ENCODE results near the gene SLC26A9. TPM values are rescaled to one million over a fixed set of nuclear protein-coding genes. Genes with fewer than 3 reads are reported as not detected.

The SLC26A9 gene, protein sequence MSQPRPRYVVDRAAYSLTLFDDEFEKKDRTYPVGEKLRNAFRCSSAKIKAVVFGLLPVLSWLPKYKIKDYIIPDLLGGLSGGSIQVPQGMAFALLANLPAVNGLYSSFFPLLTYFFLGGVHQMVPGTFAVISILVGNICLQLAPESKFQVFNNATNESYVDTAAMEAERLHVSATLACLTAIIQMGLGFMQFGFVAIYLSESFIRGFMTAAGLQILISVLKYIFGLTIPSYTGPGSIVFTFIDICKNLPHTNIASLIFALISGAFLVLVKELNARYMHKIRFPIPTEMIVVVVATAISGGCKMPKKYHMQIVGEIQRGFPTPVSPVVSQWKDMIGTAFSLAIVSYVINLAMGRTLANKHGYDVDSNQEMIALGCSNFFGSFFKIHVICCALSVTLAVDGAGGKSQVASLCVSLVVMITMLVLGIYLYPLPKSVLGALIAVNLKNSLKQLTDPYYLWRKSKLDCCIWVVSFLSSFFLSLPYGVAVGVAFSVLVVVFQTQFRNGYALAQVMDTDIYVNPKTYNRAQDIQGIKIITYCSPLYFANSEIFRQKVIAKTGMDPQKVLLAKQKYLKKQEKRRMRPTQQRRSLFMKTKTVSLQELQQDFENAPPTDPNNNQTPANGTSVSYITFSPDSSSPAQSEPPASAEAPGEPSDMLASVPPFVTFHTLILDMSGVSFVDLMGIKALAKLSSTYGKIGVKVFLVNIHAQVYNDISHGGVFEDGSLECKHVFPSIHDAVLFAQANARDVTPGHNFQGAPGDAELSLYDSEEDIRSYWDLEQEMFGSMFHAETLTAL
- not detected in 3 replicates for total RNA-seq
- long read RNA-seq = 0 reads

- Mint-ChIP-seq H3K36me3 (ENCODE audit: low read depth) (no peaks in the 10 kb centered on the region), H3K9me3 (ENCODE audit: low read depth) (no peaks in the 10 kb centered on the region), H3K4me1 (ENCODE audit: low read depth) (no peaks in the 10 kb centered on the region), H3K27me3 (ENCODE audit: low read depth) (peaks cover 52% of the 10 kb centered on the region), H3K27ac (ENCODE audit: unreplicated experiment) (no peak within 1 kb of the TSS), H3K4me3 (ENCODE audit: unreplicated experiment) (no peak within 1 kb of the TSS)
- TF ChIP-seq, protein P1, sequence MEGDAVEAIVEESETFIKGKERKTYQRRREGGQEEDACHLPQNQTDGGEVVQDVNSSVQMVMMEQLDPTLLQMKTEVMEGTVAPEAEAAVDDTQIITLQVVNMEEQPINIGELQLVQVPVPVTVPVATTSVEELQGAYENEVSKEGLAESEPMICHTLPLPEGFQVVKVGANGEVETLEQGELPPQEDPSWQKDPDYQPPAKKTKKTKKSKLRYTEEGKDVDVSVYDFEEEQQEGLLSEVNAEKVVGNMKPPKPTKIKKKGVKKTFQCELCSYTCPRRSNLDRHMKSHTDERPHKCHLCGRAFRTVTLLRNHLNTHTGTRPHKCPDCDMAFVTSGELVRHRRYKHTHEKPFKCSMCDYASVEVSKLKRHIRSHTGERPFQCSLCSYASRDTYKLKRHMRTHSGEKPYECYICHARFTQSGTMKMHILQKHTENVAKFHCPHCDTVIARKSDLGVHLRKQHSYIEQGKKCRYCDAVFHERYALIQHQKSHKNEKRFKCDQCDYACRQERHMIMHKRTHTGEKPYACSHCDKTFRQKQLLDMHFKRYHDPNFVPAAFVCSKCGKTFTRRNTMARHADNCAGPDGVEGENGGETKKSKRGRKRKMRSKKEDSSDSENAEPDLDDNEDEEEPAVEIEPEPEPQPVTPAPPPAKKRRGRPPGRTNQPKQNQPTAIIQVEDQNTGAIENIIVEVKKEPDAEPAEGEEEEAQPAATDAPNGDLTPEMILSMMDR (IDR thresholded peaks at IDR 0.05) = no peak
- no peak for DNase-seq (ENCODE audit: low spot score)
These were observed at the start of gene SLC26A9 for GRCh38 chr1:205943245-205943644. Gene SLC26A9 (minus strand): TSS chr1:205943456. CDS start chr1:205935820, 7,636 bp downstream.

DNA sequence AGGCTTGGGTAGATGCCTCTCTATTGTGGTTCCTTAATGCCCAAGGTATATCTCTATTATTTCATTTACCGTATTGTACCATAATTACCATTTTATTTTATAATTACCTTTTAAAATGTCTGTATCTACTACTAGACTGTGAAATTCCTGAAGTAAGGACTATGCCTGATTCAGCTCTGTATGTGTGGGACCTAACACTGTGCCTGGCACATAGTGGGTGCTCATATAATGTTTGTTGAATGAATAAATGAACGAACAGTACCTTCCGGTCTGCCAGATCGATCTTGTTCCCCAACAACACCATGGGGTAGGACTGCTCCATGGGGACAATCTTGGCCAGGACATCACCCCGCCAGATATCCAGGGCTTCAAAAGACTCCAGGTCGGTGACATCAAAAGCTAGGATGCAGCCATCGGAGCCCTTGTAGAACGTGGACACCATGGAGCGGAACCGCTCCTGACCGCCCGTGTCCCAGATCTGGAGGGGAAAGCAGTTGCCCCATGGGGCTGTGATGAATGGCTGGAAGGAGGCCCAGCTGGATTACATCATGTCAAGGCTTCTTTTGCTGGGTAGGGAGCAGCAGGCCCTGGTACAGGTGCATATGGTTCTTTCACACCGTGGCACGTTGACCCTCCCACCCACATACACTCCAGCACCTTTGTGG is 49.1 kb upstream of the SLC26A9 start:
- Mint-ChIP-seq H3K27ac (ENCODE audit: unreplicated experiment) (no peak overlapping the region), H3K36me3 (ENCODE audit: low read depth) (peaks cover 29% of the 10 kb centered on the region), H3K9me3 (ENCODE audit: low read depth) (no peaks in the 10 kb centered on the region), H3K27me3 (ENCODE audit: low read depth) (no peaks in the 10 kb centered on the region), H3K4me3 (ENCODE audit: unreplicated experiment) (no peak overlapping the region), H3K4me1 (ENCODE audit: low read depth) (peaks cover 7% of the 10 kb centered on the region)
- no peak for DNase-seq (ENCODE audit: low spot score)
- TF ChIP-seq, protein P1 (IDR thresholded peaks at IDR 0.05) = no peak

GRCh38 chr1:205991237-205991636 is 48.0 kb upstream of the SLC26A9 start:
- Mint-ChIP-seq H3K36me3 (ENCODE audit: low read depth) (peaks cover 27% of the 10 kb centered on the region), H3K4me1 (ENCODE audit: low read depth) (peaks cover 18% of the 10 kb centered on the region), H3K4me3 (ENCODE audit: unreplicated experiment) (no peak overlapping the region)

GRCh38 chr1:205990226-205990625 is 47.0 kb upstream of the SLC26A9 start:
- Mint-ChIP-seq H3K9me3 (ENCODE audit: low read depth) (no peaks in the 10 kb centered on the region), H3K27me3 (ENCODE audit: low read depth) (no peaks in the 10 kb centered on the region), H3K4me1 (ENCODE audit: low read depth) (peaks cover 20% of the 10 kb centered on the region), H3K4me3 (ENCODE audit: unreplicated experiment) (no peak overlapping the region), H3K27ac (ENCODE audit: unreplicated experiment) (no peak overlapping the region), H3K36me3 (ENCODE audit: low read depth) (peaks cover 27% of the 10 kb centered on the region)
- DNase-seq (ENCODE audit: low spot score) = no peak
- TF ChIP-seq, protein P1 (IDR thresholded peaks at IDR 0.05) = no peak

More at GRCh38 chr1:205991237-205991636, 48.0 kb upstream of the SLC26A9 start:
- no peak for DNase-seq (ENCODE audit: low spot score)
- Mint-ChIP-seq H3K27ac (ENCODE audit: unreplicated experiment) (no peak overlapping the region), H3K9me3 (ENCODE audit: low read depth) (no peaks in the 10 kb centered on the region), H3K27me3 (ENCODE audit: low read depth) (no peaks in the 10 kb centered on the region)
- TF ChIP-seq, protein P1 (IDR thresholded peaks at IDR 0.05) = no peak

DNA sequence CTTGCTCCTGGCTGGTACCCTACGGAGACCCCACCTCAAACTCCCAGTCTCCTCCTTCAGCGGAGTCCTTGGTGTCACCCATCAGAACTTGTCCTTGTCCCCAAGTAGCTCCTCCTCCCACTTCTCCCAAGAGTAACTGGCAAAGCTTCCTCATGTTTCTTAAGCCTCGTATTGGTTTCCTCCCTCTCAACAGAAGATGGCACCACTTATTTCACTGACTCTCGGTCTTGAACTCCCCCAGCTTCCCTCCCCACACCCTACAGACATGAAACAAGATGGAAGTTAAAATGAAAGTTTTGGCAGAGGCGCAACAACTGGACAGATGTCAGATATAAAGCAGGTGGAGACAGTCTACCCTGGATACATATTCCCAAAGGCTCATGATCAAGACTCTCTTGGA is 46.5 kb upstream of the SLC26A9 start:
- Mint-ChIP-seq H3K9me3 (ENCODE audit: low read depth) (no peaks in the 10 kb centered on the region), H3K27ac (ENCODE audit: unreplicated experiment) (no peak overlapping the region), H3K36me3 (ENCODE audit: low read depth) (peaks cover 26% of the 10 kb centered on the region), H3K27me3 (ENCODE audit: low read depth) (no peaks in the 10 kb centered on the region), H3K4me1 (ENCODE audit: low read depth) (peaks cover 20% of the 10 kb centered on the region), H3K4me3 (ENCODE audit: unreplicated experiment) (no peak overlapping the region)
- TF ChIP-seq, protein P1 (IDR thresholded peaks at IDR 0.05) = no peak
- no peak for DNase-seq (ENCODE audit: low spot score)
